Adrenal gland (tissue), 12 donors: Measurements from ENCODE around the gene RNU2-1. TPM values are rescaled to one million over a fixed set of nuclear protein-coding genes. Genes with fewer than 3 reads are reported as not detected.
A peak's percentile ranks its signal among the peaks of the same experiment; 100 is the strongest.
"Not testable (repeated sequence)": the region's sequence is repeated elsewhere in the genome, so short reads cannot be mapped to it uniquely, and the experiment has no call there.

ENCODE experiments used
- DNase-seq, 7 donors: peaks; one replicate each; pipeline ENCODE4 v3.0.0-alpha.2; 2019 to 2020
- H3K27ac ChIP-seq, 5 donors: fragments of 200-600 bp; sonication (generic) in 4 of 5; 1 replicate in 3 of 5; 2 replicates in 2 of 5; pipeline versions ENCODE4 v1.5.1 to v1.8.0; 2016 to 2020; ENCODE audit warnings: mild to moderate bottlenecking in 1 of 5
- H3K27me3 ChIP-seq: fragments of 200-600 bp; 2 replicates; pipeline ENCODE4 v1.8.0; 2021
- H3K36me3 ChIP-seq, 2 donors: fragments of 200-600 bp; replicated peaks in 1 of 2; 1 replicate in 1 of 2; 2 replicates in 1 of 2; pipeline versions ENCODE4 v1.5.1 to v1.8.0; 2018 to 2022
- H3K4me1 ChIP-seq, 2 donors: fragments of 200-600 bp; replicated peaks in 1 of 2; 1 replicate in 1 of 2; 2 replicates in 1 of 2; pipeline versions ENCODE4 v1.5.1 to v1.8.0; 2018 to 2021
- H3K4me3 ChIP-seq, 4 donors: fragments of 200-600 bp; sonication (generic) in 3 of 4; one replicate each; pipeline ENCODE4 v1.5.1; 2016 to 2018
- H3K9me3 ChIP-seq, 3 donors: fragments of 200-600 bp; sonication (generic) in 1 of 3; replicated peaks in 1 of 3; 1 replicate in 2 of 3; 2 replicates in 1 of 3; pipeline versions ENCODE4 v1.5.1 to v1.8.0; 2016 to 2021
- POLR2A ChIP-seq, 2 donors: fragments of 450-650 bp; IDR thresholded peaks; one replicate each; pipeline ENCODE4 v1.6.1; 2017; ENCODE audit warnings: antibody characterized with exemption in 2 of 2, mild to moderate bottlenecking in 2 of 2, moderate library complexity in 1 of 2
- WGBS, 4 donors: extraction: QIAGEN DNeasy Blood & Tissue Kit in 2 of 4; methylation state at CpG; one replicate each; pipeline versions ENCODE4 v1.1.5 to v1.1.7; 2013 to 2017; 5-methylcytosine and 5-hydroxymethylcytosine counted together
- intact Hi-C, 2 donors: fragments of 100-400 bp; cut with DNase I; formaldehyde crosslinking; loops; one replicate each; pipeline versions ENCODE4 v1.14.1 to v1.15.0; 2022 to 2023
- polyA plus RNA-seq, 3 donors: library from polyadenylated mRNA; stranded (reverse); fragments of 200-250 nt in 2 of 3; fragments of 350-450 nt in 1 of 3; fragmentation: Illumina TruSeq in 1 of 3; extraction: RNeasy Lipid Tissue Mini Kit (QIAGEN cat#74804) in 1 of 3; gene quantifications; one replicate each; pipeline ENCODE4 v1.2.3, GENCODE V29; 2013 to 2014
- total RNA-seq, 9 donors: library from RNA; depleted of rRNA in 4 of 9; stranded (reverse); fragments of >200 nt in 4 of 9; fragments of 120-200 nt in 1 of 9; fragmentation: NEBNext Ultra II Directional in 1 of 9; extraction: Animal tissue kit (Norgen Biotek cat#: 25700) in 1 of 9; gene quantifications; one replicate each; pipeline versions ENCODE4 v1.1.0 to v1.2.4, GENCODE V29; 2013 to 2023
- TF ChIP-seq, protein P1 (sequence below), 6 experiments: fragments of 450-650 bp in 4 of 6; fragments of 200-600 bp in 2 of 6; sonication (generic) in 1 of 6; IDR thresholded peaks; 1 replicate in 5 of 6; 2 replicates in 1 of 6; pipeline versions ENCODE4 v1.5.1 to v1.8.0; 2016 to 2021; ENCODE audit warnings: antibody characterized with exemption in 6 of 6, mild to moderate bottlenecking in 2 of 6, moderate library complexity in 1 of 6
- donor health status: healthy with polysubstance abuse.
- donor health status: Bipolar disorder and iron deficiency.
- donor health status: DM: yes; HTN: yes; CAD: no.
- donor health status: DM: no; HTN: no; CAD: no.
- donor health status: DM: no; HTN: no; CAD: no.
- donor health status: DM: yes; HTN: yes; CAD: no.

RNU2-1 gene
- total and polyA plus RNA-seq, 12 donors: 1,199 to 3,253 (median 2,829) TPM; not detected in 8

DNA sequence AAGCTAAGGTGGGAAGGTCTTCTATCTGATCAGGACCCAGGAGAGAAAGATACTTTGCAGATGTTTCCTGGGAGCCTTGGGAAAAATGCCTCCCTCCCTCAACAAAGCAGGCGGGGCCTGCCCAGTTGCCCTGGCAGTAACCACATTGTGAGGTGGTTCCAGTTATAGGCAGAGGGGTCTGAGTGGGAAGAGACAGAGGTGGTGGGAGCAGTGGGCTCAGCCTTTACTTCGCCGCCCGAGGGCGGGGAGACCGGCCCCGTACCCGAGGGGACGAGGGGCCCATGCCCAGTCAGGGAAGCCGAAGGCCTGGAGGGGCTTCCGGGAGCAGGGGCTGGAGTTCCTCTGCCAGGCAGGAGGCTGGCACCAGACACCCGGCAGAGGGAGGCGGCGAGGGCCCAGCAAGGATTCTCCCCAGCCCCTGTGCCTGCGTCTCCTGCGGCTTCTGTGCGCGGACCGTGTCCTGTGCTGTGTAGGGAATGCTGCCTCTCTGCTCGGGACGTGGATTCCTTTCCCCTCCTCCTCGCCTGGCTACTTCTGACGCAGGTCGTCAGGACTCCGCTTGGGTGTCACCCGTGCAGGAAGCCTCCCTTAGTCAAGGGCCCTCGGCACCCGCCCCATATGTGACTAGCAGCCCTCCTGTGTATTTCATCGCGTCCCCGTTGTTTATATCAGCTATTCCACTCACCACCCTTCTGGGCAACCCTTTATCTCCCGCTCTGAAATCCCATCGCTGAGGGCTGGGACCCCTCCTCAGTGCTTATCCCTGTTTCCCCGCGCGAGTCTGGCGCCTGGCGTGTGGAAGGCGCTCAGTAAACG, 2.4 kb downstream of the RNU2-1 start:
- intact Hi-C loops, H3K4me1 ChIP-seq, H3K9me3 ChIP-seq, H3K27me3 ChIP-seq, H3K4me3 ChIP-seq, H3K36me3 ChIP-seq: not testable (repeated sequence)
- DNase-seq: peak in 5 of 7 donors; percentile 4 to 25 (median 12)
- peak overlapping the region in 1 of 5 donors; percentile 29 for H3K27ac ChIP-seq
- WGBS, 4 donors: 42 to 77% (median 66%) methylated on average over 7 to 18 of the region's 40 CpGs

DNA sequence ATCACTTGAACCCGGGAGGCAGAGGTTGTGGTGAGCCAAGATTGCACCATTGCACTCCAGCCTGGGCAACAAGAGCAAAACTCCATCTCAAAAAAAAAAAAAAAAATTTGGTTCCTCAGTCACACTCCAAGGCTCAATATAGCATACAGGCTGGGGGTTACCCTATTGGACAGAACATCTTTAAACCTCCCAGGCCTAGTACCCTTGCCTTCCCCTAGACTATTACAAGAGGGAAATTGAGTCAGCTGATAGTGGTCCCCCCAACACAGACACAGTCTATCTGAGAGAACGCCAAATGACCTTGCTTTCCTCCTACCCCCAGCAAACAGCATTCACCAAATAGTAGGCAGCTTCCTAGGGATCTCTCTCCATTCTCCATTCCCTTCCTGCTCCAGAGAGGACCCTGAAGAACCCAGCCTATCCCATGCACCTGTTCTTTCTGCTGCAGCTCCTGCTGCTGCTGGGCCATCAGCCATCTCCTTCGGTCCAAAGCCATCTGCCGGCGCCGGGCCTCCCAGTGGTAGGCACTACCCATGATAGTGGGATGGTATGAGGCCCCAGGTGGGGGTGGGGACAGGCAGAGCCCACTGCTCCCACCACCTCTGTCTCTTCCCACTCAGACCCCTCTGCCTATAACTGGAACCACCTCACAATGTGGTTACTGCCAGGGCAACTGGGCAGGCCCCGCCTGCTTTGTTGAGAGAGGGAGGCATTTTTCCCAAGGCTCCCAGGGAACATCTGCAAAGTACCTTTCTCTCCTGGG, 5.6 kb downstream of the RNU2-1 start, which contains the start of gene CCDC200:
Gene CCDC200, minus strand, starts transcription at position 604 of the 763 bp plus-strand sequence. Its CDS starts 69 bp downstream, at position 535.
- H3K36me3 ChIP-seq, H3K27me3 ChIP-seq, DNase-seq, H3K9me3 ChIP-seq, H3K4me3 ChIP-seq, intact Hi-C loops, H3K4me1 ChIP-seq, H3K27ac ChIP-seq: not testable (repeated sequence)
- WGBS, 4 donors: no CpG with 5 or more reads among the region's 7 CpGs

DNA sequence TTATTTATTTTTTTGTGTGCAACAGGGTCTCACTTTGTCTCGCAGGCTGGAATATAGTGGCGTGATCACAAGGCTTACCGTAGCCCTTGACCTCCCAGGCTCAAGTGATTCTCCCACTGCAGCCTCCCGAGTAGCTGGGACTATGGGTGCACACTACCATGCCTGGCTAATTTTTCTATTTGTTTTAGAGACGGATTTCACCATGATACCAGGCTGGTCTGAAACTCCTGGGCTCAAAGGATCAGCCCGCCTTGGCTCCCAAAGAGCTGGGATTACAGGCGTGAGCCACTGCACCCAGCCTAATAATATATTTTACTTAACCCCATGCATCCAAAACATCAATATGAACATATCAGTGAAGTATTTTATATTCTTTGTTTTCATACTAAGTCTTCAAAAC, 7.4 kb downstream of the RNU2-1 start:
- Histone ChIP-seq H3K9me3 (no peaks in the 10 kb centered on the region), H3K4me3 (no peak overlapping the region), H3K27me3 (no peaks in the 10 kb centered on the region), H3K27ac (no peak overlapping the region), H3K4me1 (no peaks in the 10 kb centered on the region), H3K36me3 (no peaks in the 10 kb centered on the region)
- peak in 2 of 7 donors; percentile 2 to 6 for DNase-seq
- intact Hi-C loops: no loop called here
- 92 to 97% (median 95%) methylated on average over 7 of the region's 7 CpGs for WGBS, 4 donors
- no peak for TF ChIP-seq POLR2A (IDR thresholded peaks at IDR 0.05)
- TF ChIP-seq, protein P1, sequence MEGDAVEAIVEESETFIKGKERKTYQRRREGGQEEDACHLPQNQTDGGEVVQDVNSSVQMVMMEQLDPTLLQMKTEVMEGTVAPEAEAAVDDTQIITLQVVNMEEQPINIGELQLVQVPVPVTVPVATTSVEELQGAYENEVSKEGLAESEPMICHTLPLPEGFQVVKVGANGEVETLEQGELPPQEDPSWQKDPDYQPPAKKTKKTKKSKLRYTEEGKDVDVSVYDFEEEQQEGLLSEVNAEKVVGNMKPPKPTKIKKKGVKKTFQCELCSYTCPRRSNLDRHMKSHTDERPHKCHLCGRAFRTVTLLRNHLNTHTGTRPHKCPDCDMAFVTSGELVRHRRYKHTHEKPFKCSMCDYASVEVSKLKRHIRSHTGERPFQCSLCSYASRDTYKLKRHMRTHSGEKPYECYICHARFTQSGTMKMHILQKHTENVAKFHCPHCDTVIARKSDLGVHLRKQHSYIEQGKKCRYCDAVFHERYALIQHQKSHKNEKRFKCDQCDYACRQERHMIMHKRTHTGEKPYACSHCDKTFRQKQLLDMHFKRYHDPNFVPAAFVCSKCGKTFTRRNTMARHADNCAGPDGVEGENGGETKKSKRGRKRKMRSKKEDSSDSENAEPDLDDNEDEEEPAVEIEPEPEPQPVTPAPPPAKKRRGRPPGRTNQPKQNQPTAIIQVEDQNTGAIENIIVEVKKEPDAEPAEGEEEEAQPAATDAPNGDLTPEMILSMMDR (IDR thresholded peaks at IDR 0.05): no peak

DNA sequence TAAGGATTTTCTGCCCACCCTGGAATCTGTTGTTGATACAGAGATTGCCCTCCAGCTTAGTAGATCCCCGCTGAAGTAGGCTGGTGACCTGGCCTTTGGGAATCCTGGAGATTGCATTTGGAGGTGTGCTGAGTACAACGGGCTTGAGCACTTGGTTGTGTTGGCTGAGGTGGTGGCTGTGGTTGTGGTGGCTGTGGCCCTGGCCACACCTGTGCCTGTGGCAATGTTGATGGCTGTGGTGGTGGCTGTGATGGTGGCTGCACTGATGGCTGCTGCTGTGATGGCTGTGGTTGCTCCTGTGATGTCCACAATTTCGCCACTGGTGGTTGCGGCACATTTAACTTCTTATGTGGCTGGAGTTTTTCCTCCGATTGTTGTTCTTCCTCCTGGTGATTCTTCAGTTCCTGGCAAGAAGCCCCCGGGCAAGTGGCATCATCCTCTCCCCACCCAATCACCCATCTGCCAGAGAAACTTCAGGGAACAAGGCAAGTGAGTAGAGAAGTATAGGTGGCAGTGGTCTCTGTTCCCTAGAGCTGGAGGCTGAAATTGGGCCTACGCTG, 9.6 kb downstream of the RNU2-1 start:
- Histone ChIP-seq H3K9me3 (no peaks in the 10 kb centered on the region), H3K27ac (no peak overlapping the region), H3K27me3 (no peaks in the 10 kb centered on the region), H3K4me3 (no peak overlapping the region), H3K36me3 (no peaks in the 10 kb centered on the region), H3K4me1 (no peaks in the 10 kb centered on the region)
- DNase-seq: peak in 4 of 7 donors; percentile 5 to 35 (median 6)
- intact Hi-C loops: no loop called here
- TF ChIP-seq, protein P1 (IDR thresholded peaks at IDR 0.05): no peak
- no peak for TF ChIP-seq POLR2A (IDR thresholded peaks at IDR 0.05)
- WGBS, 4 donors: 87 to 100% (median 92%) methylated on average over 5 to 7 of the region's 7 CpGs

DNA sequence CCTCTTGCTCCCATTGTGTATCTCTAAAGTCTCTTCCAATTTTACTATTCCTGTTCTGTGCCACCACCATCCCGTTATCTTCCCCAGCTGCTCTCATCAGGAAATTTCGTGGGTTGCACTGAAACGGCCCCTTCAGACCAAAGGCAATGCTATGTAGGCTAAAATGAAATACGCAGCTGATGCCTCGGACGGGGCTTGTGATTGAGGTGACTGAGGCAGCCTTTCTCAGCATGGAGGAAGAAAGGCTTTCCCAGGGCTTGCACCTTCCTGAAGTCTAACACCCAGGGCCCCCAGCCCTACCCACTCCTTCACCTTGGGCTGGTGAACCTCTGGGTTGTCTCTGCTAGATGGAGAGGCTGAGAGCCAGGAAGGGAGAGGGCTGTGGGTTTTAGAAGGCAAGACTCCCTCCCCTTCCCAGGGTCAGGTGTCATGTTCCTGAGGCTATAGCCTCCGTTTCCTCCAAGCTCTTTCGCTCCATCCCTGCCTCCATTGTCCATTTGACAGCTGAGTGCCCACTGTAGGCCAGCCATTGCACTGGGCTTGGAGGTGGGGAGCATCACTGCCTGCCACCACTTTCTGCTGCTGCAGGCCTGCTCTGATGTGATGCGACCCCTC, 13.2 kb downstream of the RNU2-1 start:
- Histone ChIP-seq H3K27me3 (no peaks in the 10 kb centered on the region), H3K4me3 (no peak overlapping the region), H3K4me1 (no peaks in the 10 kb centered on the region), H3K9me3 (no peaks in the 10 kb centered on the region), H3K36me3 (peaks cover 0 to 4% of the 10 kb centered on the region in 2 donors), H3K27ac (no peak overlapping the region)
- DNase-seq: peak in 2 of 7 donors; percentile 5 to 41
- intact Hi-C loops: no loop called here
- TF ChIP-seq, protein P1 (IDR thresholded peaks at IDR 0.05): no peak
- TF ChIP-seq POLR2A (IDR thresholded peaks at IDR 0.05): no peak
- 85 to 94% (median 87%) methylated on average over 9 of the region's 9 CpGs for WGBS, 4 donors
